T47D (cell line): Measurements from ENCODE around the gene SP5.

Source experiments
- DNase-seq, 2 experiments: peaks; one replicate each; pipeline versions ENCODE4 v3.0.0 to v3.0.0-alpha.2; 2011 to 2012; ENCODE audit warnings: low read depth in 1 of 2, low spot score in 1 of 2
- JUND ChIP-seq: IDR thresholded peaks from 2 replicates; pipeline ENCODE4 v1.6.1; 2012; ENCODE audit warnings: low read depth
- in situ Hi-C: cut with HindIII; loops from 2 replicates; pipeline ENCODE4 v1.10.0; 2016; ENCODE audit warnings: low sequenced_read_pairs, low pct_unique_long_range_greater_than_20kb

The SP5 gene

GRCh38 chr2:170761572-170761971 lies 46.4 kb downstream of the SP5 start:
- TF ChIP-seq JUND: no peak
- in situ Hi-C loops: no loop called here
- DNase-seq: no peak

- in situ Hi-C loops: no loop called here
- no peak for DNase-seq
- TF ChIP-seq JUND: no peak
Measured at GRCh38 chr2:170762760-170763159, 47.6 kb downstream of the SP5 start.

- DNase-seq: no peak
- in situ Hi-C loops: no loop called here
- TF ChIP-seq JUND: no peak
Measured at GRCh38 chr2:170763232-170763631, 48.1 kb downstream of the SP5 start.

GRCh38 chr2:170764880-170765261 lies 49.7 kb downstream of the SP5 start:
- no peak for TF ChIP-seq JUND
- in situ Hi-C loops: no loop called here
- no peak for DNase-seq

GRCh38 chr2:170766693-170767092 lies 51.6 kb downstream of the SP5 start:
- DNase-seq: peak in 1 of 2 experiments; percentile 39
- no peak for TF ChIP-seq JUND
- in situ Hi-C loops: no loop called here
